Activated B cell treated with CpG ODN at 0.5 μM for 24 hours (primary cell): Measurements from ENCODE around the gene ZBTB49. TPM values are rescaled to one million over a fixed set of nuclear protein-coding genes. Genes with fewer than 3 reads are reported as not detected.

ENCODE experiments used
- ATAC-seq: fragments of 200-7000 bp; cut with Tn5 transposase; one replicate; pipeline ENCODE4 v1.10.0; 2021; ENCODE audit warnings: low read depth, mild to moderate bottlenecking, moderate library complexity
- CTCF ChIA-PET: fragments of 350-600 bp; sonication (Branson Sonifier 250); formaldehyde crosslinking; loops from one replicate; lab custom pipeline; 2021; ENCODE audit warnings: antibody characterized with exemption; lab: Charles Lee
- POLR2A ChIA-PET: fragments of 350-600 bp; sonication (Branson Sonifier 250); formaldehyde crosslinking; loops from one replicate; lab custom pipeline; 2021; ENCODE audit warnings: antibody characterized with exemption; lab: Charles Lee
- DNase-seq: peaks from one replicate; pipeline ENCODE4 v3.0.0; 2022
- H3K27ac Mint-ChIP-seq: one replicate; pipeline ENCODE4 v1.8.0; 2020; ENCODE audit warnings: mixed read lengths
- H3K27me3 Mint-ChIP-seq: one replicate; pipeline ENCODE4 v1.8.0; 2021; ENCODE audit warnings: mixed read lengths
- H3K36me3 Mint-ChIP-seq: one replicate; pipeline ENCODE4 v1.8.0; 2021; ENCODE audit warnings: low read depth, mixed read lengths
- H3K4me1 Mint-ChIP-seq: one replicate; pipeline ENCODE4 v1.8.0; 2021; ENCODE audit warnings: mixed read lengths
- H3K4me3 Mint-ChIP-seq: one replicate; pipeline ENCODE4 v1.8.0; 2020; ENCODE audit warnings: mild to moderate bottlenecking, mixed read lengths
- H3K9me3 Mint-ChIP-seq: one replicate; pipeline ENCODE4 v1.8.0; 2020; ENCODE audit warnings: mixed read lengths
- intact Hi-C: fragments of 100-400 bp; cut with micrococcal nuclease; formaldehyde crosslinking; loops from one replicate; pipeline ENCODE4 v1.15.1; 2024
- total RNA-seq: library from RNA; stranded (reverse); gene quantifications from 2 replicates; pipeline ENCODE4 v1.2.3, GENCODE V29; 2022
- TF ChIP-seq, protein P1 (sequence below): fragments of 200-600 bp; IDR thresholded peaks from one replicate; pipeline ENCODE4 v1.8.0; 2022; ENCODE audit warnings: antibody characterized with exemption, mild to moderate bottlenecking

ZBTB49 gene
- total RNA-seq, 1 donor from 2014 or later = 11.6 TPM

DNA sequence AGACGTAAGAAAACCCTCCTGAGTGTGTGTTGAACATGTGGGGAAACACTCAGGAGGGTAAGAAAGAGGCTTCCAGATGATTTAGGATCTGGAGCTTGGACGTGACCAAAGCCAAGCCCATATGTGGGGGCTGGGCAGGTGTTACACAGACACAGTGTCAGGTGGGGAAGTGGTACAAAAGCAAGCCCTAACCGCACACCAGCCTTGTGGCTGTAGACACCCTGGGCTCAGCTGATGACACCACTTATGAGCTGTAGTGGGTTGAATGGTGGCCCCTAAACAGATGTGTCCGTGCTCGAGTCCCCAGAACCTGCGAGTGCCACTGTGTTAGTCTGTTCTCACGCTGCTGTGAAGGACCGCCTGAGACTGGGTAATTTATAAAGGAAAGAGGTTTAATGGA is 71.8 kb downstream of the ZBTB49 start:
- ATAC-seq (no peak), DNase-seq (no peak)
- ChIA-PET CTCF (no interaction called here), POLR2A (no interaction called here)
- H3K4me1 Mint-ChIP-seq = no peaks in the 10 kb centered on the region
- intact Hi-C loops = no loop called here
- TF ChIP-seq, protein P1, sequence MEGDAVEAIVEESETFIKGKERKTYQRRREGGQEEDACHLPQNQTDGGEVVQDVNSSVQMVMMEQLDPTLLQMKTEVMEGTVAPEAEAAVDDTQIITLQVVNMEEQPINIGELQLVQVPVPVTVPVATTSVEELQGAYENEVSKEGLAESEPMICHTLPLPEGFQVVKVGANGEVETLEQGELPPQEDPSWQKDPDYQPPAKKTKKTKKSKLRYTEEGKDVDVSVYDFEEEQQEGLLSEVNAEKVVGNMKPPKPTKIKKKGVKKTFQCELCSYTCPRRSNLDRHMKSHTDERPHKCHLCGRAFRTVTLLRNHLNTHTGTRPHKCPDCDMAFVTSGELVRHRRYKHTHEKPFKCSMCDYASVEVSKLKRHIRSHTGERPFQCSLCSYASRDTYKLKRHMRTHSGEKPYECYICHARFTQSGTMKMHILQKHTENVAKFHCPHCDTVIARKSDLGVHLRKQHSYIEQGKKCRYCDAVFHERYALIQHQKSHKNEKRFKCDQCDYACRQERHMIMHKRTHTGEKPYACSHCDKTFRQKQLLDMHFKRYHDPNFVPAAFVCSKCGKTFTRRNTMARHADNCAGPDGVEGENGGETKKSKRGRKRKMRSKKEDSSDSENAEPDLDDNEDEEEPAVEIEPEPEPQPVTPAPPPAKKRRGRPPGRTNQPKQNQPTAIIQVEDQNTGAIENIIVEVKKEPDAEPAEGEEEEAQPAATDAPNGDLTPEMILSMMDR = no peak
- H3K4me3 Mint-ChIP-seq = no peak overlapping the region
- H3K9me3 Mint-ChIP-seq = peaks cover 6% of the 10 kb centered on the region
- H3K27ac Mint-ChIP-seq = no peak overlapping the region
- H3K27me3 Mint-ChIP-seq = peaks cover 50% of the 10 kb centered on the region
- no peaks in the 10 kb centered on the region for H3K36me3 Mint-ChIP-seq

DNA sequence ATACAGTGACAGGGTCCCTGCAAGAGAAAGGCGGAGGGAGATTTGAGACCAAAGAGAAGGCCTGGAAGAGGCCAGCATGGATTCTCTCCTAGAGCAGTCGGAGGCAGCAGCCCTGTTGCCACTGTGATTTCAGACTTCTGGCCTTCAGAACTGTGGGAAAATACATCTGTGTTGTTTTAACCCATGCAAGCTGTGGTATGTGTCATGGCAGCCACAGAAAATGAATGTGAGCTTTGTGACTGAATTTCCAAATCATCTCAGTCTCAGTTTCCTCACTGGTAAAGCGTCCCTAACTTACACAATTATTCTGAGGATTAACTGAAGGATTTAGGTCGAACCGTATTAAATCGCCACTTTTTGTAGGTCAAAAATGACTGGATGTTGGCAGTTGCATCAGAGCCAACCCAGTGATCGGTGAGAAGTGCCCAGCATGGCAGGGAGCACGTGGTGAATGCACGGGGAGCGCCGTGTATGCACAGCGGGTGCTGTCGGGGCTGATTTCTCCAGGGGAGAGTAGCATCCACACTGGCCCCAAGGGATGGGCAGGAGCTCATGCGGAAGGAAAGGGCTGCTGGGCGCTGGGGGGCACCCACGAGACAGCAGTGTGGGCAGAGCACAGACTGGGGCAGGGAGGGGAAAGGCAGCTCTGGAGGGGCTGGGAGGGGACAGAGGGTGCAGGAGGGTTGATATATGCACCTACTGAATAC is 73.1 kb downstream of the ZBTB49 start:
- POLR2A ChIA-PET = no interaction called here
- Mint-ChIP-seq H3K4me1 (no peaks in the 10 kb centered on the region), H3K4me3 (no peak overlapping the region), H3K36me3 (no peaks in the 10 kb centered on the region), H3K27ac (no peak overlapping the region), H3K9me3 (peaks cover 6% of the 10 kb centered on the region), H3K27me3 (peaks cover 40% of the 10 kb centered on the region)
- ATAC-seq = no peak
- CTCF ChIA-PET = no interaction called here
- TF ChIP-seq, protein P1 = no peak
- intact Hi-C loops = no loop called here
- DNase-seq = no peak

DNA sequence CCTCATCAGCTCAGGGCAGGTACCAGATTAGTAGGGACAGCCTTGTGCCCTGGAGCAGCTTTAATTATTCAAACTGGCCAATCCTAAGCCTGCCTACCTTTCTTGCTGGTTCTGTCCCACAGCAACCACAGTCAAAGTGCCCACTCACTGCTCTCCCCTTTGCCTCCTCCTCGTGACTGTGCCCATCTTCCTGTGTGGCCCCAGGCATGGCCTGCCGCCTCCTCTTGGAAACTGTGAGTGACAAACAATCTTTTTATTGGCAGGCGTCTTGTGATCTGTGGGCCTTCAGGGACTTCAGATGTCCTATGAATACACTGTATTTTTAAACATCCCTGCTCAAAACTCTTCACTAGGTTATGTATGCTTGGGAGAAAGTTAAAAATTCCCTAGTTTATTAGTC is 74.0 kb downstream of the ZBTB49 start:
- ChIA-PET CTCF (no interaction called here), POLR2A (no interaction called here)
- Mint-ChIP-seq H3K27me3 (peaks cover 33% of the 10 kb centered on the region), H3K4me1 (no peaks in the 10 kb centered on the region), H3K9me3 (peaks cover 6% of the 10 kb centered on the region), H3K27ac (no peak overlapping the region), H3K4me3 (no peak overlapping the region), H3K36me3 (no peaks in the 10 kb centered on the region)
- intact Hi-C loops = no loop called here
- TF ChIP-seq, protein P1 = no peak
- ATAC-seq = no peak
- DNase-seq = no peak

DNA sequence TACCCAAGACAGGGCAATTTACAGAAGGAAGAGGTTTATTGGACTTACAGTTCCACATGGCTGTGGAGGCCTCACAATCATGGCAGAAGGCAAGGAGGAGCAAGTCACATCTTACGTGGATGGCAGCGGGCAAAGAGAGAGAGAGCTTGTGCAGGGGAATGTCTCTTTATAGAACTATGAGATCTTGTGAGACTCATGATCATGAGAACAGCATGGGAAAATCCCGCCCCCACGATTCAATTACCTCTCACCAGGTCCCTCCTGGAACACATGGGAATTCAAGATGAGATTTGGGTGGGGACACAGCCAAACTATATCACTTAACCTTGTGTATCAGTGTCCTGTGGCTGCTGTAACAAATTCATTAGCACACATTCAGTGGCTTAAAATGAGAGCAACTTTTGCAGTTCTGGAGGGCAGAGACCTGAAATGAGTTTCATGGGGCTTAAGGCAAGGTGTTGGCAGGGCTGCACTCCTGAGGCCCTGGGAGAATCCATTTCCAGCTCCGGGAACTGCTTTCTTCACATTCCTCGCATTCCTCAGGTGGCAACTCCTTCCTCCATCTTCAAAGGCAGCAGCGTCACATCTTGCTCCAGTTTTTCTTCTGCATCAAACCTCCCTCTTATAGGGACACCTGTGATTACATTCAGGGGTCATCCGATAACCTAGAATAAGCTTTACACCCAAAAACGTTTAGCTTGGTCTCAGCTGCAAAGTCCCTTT is 74.6 kb downstream of the ZBTB49 start:
- TF ChIP-seq, protein P1 = no peak
- ChIA-PET CTCF (no interaction called here), POLR2A (no interaction called here)
- ATAC-seq (no peak), DNase-seq (no peak)
- H3K36me3 Mint-ChIP-seq = no peaks in the 10 kb centered on the region
- no peak overlapping the region for H3K27ac Mint-ChIP-seq
- peaks cover 6% of the 10 kb centered on the region for H3K9me3 Mint-ChIP-seq
- no peak overlapping the region for H3K4me3 Mint-ChIP-seq
- intact Hi-C loops = no loop called here
- peaks cover 31% of the 10 kb centered on the region for H3K27me3 Mint-ChIP-seq
- no peaks in the 10 kb centered on the region for H3K4me1 Mint-ChIP-seq

DNA sequence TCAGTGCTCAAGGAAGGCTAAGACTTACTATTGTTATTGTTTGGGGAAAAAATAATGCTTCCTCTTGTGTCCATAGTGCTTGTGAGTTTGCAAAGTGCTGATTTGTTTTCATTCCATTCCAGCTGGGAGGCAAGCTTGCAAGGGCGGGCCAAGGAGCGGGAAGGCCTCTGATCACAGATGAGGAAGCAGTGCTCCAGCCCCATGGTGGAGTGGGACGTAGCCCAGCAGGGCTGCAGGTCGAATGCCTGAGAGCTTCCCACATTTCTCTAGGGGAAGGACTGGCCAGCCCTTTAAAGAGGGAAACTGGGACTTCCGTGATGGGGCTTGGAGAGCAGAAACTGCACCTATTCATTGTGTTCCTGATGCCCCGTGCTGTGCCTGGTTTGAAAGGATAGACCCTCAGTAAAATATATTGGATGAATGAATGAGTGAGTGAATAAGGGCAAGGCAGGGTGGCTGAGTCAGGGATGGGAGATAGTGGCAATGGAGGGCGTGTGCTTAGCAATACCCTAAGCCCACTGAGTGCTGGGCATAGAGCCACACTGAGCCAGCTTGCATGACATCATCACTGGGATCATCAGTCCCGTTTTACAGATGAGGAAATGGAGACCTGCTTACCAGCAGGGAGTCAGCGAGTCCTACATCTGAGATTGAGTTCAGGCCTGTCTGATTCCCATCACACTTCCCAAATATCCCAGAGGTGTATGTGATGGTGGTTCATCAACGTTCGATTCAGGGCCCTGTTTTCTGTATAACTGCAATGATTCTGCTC is 78.9 kb downstream of the ZBTB49 start:
- peaks cover 8% of the 10 kb centered on the region for H3K27me3 Mint-ChIP-seq
- no peaks in the 10 kb centered on the region for H3K36me3 Mint-ChIP-seq
- no peaks in the 10 kb centered on the region for H3K4me1 Mint-ChIP-seq
- CTCF ChIA-PET = no interaction called here
- intact Hi-C loops = no loop called here
- no peak for DNase-seq
- H3K27ac Mint-ChIP-seq = no peak overlapping the region
- TF ChIP-seq, protein P1 = no peak
- POLR2A ChIA-PET = no interaction called here
- H3K9me3 Mint-ChIP-seq = peaks cover 6% of the 10 kb centered on the region
- no peak for ATAC-seq
- no peak overlapping the region for H3K4me3 Mint-ChIP-seq
